HG02970 (cell line): ENCODE data around the gene TCF7L2.

Experiments
- ATAC-seq: cut with Tn5 transposase; IDR thresholded peaks from one replicate; pipeline ENCODE4 v1.9.1; 2021; ENCODE audit warnings: mild to moderate bottlenecking, moderate library complexity, moderate number of reproducible peaks; ENCODE audit not compliant: unreplicated experiment, low FRiP score

TCF7L2 gene

DNA sequence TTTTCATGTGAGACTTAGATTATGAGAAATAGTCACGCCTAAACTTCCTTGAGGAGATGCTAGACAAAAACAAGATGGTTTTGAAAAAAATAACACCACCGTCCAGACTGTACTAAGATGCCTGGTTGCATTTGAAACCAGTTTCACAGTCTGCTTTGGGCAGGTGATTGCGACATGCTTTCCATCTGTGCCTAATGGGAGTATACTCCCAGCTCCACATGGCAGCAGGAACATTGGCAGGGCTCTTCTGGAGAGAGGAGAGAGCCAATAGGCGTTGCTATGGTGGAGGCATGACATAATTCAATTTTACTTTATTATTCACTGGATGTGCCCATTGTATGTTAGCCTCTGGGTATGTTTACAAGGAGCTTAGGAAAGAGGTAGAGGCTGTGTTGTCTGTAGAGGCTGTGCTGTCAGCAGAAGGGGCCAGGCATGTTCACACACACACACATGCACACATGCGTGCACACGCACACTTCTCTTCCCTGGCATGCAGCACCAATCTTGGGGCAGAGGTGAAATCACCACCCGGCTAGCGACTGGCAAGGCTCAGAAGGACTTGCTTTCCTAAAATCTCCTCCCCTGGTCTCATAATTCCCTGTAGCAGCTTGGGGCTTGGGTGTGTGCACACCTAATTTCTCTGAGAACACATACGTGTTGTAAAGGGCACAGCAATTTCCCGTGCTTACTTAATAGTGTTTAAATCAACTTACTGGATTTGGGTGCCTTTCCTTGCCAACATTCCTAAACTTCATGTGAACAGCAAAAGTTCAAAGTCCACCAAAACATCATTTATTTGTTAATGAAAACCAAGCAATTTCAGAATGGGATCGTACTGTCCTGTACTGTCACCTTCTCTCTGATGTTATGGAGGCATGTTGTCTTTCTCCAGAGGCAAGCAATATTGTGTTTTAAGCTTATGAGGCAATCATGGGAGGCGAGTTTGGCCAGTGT lies 162.1 kb downstream of the TCF7L2 start:
- no peak for ATAC-seq

- no peak for ATAC-seq
Measured at GRCh38 chr10:113113241-113113640, 163.2 kb downstream of the TCF7L2 start.

GRCh38 chr10:113113918-113114317 lies 163.9 kb downstream of the TCF7L2 start:
- ATAC-seq = no peak

DNA sequence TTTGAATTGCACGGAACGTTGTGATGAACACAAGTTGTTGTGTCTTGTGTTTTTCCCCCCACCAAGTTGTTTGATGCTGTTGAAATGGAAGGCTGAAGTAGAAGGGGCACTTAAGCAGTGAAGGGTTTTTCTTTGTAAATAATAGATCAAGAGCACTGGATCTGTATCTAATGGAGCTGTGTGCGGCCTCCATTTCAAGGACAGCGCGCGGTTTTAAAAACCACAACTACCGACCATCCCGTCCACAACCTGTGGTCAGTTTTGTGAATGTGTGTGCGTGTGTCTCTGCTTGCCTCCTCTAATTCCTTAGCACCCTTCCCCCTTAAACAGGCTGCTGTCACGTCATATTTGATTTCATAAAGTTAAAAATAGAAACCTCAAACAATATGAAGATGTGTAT lies 165.5 kb downstream of the TCF7L2 start:
- no peak for ATAC-seq

GRCh38 chr10:113118882-113119281 lies 168.8 kb downstream of the TCF7L2 start:
- no peak for ATAC-seq

DNA sequence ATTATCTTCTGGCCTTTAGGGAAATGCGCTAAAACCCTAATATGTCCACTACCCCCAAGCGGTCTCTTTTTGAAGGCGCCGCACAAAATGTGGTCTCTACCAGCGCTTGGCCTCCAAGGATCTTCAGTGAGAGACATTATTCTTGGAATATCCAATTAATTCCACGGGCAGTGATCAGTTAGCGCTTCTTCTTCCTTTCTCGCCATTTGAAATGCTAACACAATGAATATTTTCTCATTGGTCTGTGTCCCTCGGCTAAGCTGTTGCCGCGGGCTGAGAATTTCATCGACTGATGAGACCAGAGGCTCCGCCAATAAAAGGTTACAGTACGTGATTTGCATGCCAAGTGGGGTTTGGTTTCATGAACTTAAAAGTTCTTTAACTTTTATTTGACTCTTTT lies 169.8 kb downstream of the TCF7L2 start:
- no peak for ATAC-seq

DNA sequence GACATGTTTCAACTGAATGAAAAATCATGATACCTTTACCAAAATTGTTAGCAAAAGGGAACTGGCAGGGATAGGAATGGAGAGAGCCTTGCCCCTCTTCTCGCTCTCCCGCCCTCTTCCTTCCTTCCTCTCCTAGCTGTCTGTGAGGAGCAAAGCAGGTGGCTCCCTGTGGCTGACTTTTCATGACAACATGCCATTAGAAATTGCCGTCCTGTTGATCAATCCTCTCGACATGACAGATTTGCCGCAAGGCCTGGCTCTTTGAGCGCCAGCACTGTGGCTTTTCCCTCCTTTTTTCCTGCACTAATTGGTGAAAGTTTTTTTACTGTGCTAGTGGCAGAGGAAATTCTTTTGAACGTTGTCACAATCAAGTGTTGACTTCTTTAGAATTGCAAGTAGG lies 171.1 kb downstream of the TCF7L2 start:
- ATAC-seq = no peak

DNA sequence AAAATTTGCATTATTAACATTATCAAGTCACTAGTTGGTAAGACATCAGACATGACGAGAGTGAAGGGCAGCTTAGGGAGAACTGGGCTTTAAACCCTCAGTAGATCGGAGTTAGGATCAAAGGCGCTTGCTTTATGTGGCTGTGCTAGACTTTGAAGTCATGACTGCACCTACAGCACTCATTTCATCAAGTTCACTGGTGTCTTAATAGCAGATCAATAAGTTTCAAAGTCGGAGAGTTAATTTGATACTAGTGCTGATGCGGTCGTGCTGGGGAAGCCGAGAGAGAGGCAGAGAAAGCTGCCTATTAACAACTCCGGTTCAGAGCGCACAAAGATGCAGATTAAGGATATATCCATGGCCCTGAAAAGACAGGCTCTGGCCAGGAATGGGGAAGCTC lies 172.9 kb downstream of the TCF7L2 start:
- no peak for ATAC-seq

- ATAC-seq = no peak
Measured at GRCh38 chr10:113124724-113125123, 174.7 kb downstream of the TCF7L2 start.

- ATAC-seq = no peak
Measured at GRCh38 chr10:113125612-113126011, 175.6 kb downstream of the TCF7L2 start.

GRCh38 chr10:113126229-113127201 lies 176.5 kb downstream of the TCF7L2 start:
- no peak for ATAC-seq

DNA sequence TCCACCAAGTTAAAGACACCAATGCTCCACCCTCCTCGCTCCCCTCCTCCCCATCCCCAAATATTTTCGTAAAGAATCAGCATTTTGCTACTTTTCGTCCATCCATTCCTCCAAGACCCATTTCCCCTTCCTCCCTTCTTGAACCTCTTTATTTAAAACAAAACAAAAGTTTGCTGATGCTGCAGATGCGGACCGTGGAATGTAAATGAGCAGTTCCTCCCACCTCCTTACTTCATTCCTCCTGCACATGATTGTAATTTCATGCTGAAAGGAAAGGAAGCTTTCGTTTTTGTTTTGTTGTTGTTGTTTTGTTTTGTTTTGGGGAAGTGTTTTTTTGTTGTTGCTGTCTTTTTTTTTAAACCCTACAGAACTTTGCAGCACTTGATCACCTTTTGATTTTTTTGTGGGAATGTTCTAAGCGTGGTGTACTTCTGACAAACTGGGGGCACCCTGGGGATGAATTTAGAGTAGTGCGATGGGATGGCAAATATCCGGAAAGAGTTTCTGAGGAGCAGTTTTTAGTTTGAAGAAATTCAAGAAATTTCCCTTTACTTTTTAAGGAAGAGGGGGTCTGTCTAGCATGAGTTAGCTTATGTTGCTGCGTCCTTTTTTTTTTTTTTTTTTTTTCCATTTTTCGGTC lies 177.3 kb downstream of the TCF7L2 start:
- ATAC-seq = no peak

DNA sequence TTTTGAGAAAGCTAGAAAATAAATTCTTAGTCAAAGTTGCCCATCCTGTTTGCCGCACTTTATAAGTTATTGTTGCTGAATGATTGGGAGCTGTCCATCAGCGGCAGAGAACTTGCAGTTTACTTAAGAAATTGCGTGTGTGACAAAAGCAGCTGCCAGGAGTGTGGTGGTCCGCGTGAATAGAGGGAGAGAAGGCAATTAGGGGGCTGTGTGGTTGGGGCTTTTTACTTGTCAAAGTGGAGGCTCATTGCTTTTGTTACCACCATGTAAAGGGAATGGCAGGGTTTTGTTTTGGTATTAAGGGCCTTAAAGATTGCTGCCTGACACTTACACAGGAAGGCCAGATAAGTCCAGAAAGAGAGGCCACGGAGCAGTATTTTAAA lies 177.8 kb downstream of the TCF7L2 start:
- ATAC-seq = no peak

DNA sequence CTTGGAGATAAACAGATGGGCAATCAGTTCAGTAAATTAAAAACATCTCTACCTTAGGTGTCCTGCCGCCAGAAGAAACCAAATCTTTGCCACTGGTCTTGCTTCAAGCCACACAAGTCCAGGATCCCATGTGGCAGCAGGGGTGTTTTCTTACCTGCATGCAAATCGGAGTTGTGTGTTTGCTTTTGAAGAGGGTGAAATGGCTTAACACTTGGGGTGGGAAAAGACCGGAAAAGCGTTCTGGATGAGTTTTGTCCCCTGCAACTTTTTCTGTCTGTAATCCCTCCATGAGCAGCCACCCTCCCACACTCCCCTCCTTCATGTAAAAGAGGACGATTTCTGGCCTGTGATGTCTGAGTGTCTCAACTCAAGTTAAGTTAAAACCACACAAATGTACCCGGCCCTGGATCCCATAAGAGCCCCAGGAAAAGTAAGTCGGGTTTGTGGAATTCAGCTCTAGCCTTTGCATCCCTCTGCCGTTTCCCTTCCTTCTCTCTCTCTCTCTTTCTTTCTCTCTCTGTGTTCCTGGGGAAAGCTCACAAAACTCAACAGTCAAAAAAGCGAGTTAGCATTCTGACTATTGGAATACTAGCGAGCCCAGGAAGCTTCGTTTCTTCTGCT lies 178.5 kb downstream of the TCF7L2 start:
- no peak for ATAC-seq

DNA sequence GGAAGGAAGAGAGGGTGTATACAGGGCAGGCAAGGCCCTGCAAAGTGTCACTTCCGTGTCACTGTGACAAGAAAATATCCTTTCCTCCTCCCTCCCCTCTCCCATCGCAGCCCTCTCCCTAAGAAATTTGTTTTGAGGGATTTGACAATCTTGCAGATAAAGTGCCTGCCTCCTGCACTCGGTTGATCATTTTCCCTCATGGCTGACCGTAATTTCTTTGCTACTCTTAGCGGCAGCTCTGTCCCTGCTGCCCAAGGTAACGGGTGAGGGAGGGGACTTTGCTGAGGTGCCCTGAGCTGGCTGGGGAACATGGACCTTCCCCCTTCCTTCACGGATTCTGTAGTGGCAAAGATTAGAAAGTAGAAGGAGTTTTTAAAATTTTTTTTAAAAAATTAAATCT lies 179.1 kb downstream of the TCF7L2 start:
- no peak for ATAC-seq

DNA sequence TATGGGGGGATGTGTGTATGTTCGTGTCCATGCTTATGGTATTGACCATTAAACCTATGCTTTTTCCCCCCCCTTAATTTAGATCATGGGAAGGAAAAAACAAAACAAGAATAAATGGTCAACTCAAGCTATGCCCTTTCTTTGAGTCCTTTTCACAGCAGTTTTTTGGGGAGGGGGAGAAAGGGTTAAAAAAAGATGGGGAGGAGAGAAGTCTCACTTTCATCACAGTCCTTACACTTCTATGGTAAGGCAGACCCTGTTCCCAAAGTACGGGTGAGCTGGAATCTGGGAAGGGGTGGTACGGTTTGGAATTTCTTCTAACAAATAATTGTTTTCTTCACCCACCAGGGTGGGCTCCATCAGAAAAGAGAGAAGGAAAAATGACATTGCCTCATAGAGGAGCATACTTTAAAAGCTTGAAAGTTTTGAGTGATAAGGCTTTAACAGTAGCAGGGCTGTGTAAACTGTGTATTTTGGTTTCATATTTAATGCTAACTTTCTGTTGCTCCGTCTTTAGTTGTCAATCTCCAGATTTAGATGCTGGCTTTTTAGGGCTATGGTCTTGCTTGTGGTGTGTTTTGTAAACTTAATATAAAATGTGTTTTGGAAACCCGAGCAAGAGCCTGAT lies 180.1 kb downstream of the TCF7L2 start:
- ATAC-seq = no peak

GRCh38 chr10:113131613-113132261 lies 181.7 kb downstream of the TCF7L2 start:
- ATAC-seq = no peak

DNA sequence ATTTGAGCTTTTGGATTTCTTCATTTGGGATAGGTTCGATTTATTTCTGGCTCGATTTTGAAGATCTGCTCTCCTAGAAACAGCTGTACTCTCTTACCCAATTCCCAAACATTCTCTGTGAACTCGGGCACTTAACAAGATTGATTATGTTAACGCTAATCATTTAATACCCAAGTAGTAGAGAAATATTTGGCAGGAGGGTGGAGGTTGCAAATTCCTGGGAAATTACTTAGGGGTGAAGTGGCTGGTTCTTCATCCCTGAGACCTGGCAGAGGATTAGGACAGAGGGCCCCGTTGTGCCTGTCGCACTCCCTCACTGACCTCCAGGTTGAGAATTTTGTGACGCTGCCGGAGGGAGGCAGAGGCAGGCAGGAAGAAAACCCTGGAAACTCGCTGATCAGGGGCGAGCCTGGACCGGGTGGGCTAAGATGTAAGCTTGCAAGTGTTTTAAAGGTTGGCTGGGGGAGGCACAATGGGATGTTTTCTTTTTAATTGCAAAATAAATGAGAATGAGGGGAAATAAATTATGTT lies 182.6 kb downstream of the TCF7L2 start:
- no peak for ATAC-seq

DNA sequence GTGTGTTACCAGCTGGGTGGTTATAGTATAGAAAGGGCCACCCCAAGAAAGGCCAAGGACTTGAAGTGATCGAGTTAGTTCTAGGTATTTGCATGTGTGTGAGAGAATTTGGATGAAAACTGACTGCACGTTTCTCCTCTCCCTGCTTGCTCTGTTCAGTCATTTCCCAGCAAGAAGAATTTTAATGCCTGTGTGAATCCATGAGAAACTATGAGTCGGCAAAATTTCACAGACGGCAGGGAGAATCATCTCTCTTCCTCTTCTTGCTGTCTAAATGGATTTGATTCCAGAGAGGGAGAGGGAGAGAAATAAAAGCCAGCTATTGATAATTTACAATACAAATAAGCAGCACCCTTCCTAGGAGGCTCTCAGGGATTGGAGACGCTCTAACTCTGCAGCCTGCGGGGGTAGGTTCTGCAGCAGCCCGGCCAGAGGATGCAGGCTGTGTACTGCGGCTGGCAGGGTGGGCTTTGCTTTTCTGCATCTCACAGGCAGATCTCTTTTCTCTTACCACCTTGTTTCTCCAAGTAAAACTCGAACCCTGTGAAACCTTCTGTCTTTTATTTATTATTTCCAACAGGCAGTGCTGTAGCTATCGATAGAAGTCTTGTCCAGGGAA lies 183.6 kb downstream of the TCF7L2 start:
- ATAC-seq = no peak
